ENCODE data around the gene ZNF362.

GRCh38 chr1:33329600-33330305 is 73.5 kb downstream of the ZNF362 start:
- TF ChIP-seq CTCF (IDR thresholded peaks at IDR 0.05) (no peak), EZH2 (IDR thresholded peaks at IDR 0.05) (no peak), EZH2phosphoT487 (IDR thresholded peaks at IDR 0.05) (no peak)

Data from neural progenitor cell (in vitro differentiated cells).